Stomach (tissue), 4 donors: Measurements from ENCODE around the gene CBX4.

ENCODE experiments used
- POLR2AphosphoS5 ChIP-seq, 3 donors: sonication (generic); formaldehyde crosslinking; IDR thresholded peaks; one replicate each; pipeline ENCODE4 v1.6.1; 2016; ENCODE audit warnings: antibody characterized with exemption in 3 of 3
- TF ChIP-seq, protein P1 (sequence below), 7 experiments: fragments of 450-650 bp in 4 of 7; fragments of 200-600 bp in 3 of 7; sonication (generic) in 3 of 7; IDR thresholded peaks; one replicate each; pipeline ENCODE4 v1.5.1; 2016 to 2019; ENCODE audit warnings: antibody characterized with exemption in 7 of 7, control low read depth in 2 of 7, mild to moderate bottlenecking in 1 of 7

DNA sequence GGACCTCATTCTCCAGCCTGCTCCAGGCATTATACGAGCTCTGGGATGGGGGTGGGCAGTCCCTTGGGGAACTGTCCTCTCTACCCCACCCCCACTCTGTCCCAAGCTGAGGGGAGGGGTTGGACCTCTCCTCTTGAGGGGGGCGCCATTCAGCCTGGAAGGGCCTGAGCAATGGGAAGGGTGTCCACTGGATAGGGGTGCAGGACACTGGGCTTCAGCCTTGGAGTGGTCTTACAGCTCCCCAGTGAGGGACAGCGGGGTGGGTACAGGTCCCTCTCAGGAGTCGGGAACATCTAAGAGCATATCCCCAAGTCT lies 32.8 kb downstream of the CBX4 start:
- TF ChIP-seq, protein P1, sequence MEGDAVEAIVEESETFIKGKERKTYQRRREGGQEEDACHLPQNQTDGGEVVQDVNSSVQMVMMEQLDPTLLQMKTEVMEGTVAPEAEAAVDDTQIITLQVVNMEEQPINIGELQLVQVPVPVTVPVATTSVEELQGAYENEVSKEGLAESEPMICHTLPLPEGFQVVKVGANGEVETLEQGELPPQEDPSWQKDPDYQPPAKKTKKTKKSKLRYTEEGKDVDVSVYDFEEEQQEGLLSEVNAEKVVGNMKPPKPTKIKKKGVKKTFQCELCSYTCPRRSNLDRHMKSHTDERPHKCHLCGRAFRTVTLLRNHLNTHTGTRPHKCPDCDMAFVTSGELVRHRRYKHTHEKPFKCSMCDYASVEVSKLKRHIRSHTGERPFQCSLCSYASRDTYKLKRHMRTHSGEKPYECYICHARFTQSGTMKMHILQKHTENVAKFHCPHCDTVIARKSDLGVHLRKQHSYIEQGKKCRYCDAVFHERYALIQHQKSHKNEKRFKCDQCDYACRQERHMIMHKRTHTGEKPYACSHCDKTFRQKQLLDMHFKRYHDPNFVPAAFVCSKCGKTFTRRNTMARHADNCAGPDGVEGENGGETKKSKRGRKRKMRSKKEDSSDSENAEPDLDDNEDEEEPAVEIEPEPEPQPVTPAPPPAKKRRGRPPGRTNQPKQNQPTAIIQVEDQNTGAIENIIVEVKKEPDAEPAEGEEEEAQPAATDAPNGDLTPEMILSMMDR (IDR thresholded peaks at IDR 0.05): no peak
- no peak for TF ChIP-seq POLR2AphosphoS5 (IDR thresholded peaks at IDR 0.05)
